Stimulated activated CD8-positive, alpha-beta memory T cell treated with anti-CD3 and anti-CD28 coated beads, Interleukin-2, amount 100 ng/mL, for 48 hours (primary cell): ENCODE results near the gene DTNA.

Experiments
- DNase-seq, 2 donors: peaks; one replicate each; pipeline ENCODE4 v3.0.0-alpha.2; 2020; ENCODE audit warnings: low read depth in 2 of 2

The DTNA gene

DNA sequence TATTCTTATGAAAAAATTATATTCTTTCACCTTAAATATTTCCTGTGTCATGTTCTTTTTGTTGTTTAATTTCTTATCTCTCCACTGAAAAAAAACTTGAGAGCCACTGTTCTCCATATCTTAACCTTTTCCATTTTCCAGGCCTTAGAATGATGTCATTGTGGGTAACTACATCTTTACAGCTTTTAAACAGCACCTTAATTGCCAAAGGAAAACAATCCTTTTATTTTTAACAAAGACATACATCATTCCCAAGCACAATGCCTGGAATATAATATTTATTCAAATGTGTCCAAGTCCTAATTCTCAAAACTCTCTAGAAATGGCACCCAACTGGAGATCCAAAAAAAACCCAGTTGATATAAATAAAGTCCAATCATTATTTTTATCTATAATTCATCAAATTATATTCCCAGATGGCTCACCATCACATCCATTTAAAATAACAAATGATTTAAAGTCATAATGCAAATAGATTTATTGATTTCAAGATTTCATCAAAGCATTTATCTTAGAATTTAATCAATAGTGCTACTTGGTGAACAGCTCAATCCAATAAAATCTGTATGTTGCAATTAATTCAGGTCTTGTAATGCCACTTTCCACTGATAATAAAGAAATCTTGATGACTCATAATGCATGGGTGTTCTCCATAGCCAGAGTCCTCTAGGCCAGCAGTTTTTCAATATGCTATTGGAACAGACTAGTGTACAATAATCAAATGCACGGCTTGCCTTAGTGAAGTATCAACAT is 224.0 kb downstream of the DTNA start:
- no peak for DNase-seq

DNA sequence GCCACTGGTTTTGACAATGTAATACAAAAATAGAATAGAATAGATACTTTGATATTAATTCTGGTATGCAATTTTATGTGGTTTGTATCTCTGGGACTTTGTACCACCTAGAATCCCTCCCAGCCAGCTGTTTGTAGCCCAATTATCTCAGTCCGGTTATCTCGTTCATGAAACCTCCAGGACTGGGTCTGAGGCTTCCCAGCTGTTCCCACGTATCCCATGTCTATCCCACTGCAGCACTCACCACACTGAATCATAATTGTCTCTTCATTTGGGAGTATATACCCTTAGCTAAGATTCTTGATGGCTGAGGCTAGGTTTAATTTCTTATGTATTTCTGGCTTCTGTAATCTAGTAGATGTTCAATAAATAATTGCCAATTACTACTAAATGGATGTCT is 226.7 kb downstream of the DTNA start:
- no peak for DNase-seq

DNA sequence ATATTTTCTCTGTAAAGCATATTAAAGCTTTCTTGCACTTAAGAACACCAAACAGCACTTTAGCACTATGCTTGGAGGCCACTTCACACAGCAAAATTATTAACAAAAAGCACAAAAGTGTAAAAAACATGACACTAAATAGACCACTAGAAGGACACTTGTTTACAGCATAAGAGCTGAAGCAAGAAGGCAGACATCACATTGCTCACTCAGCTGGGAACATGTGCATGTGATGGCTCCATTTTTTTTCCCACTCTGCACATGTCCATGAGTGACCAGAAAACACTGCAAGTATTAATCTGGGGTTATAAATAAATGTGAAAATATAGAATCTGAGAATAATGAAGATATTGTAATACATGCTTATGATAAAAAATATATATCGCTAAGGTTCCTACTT is 228.0 kb downstream of the DTNA start:
- DNase-seq: no peak
